AG04449 (cell line): ENCODE results near the gene LRRC74A.

Experiments
- CTCF ChIA-PET: fragments of 350-600 bp; formaldehyde crosslinking; extraction: SDS; loops from one replicate; lab custom pipeline; 2021; ENCODE audit warnings: antibody characterized with exemption; lab: Yijun Ruan, JAX
- POLR2A ChIA-PET: fragments of 400-600, 350-600 bp; formaldehyde crosslinking; extraction: SDS; loops from one replicate; lab custom pipeline; 2020; ENCODE audit warnings: antibody characterized with exemption, inconsistent platforms; lab: Yijun Ruan, JAX
- DNase-seq: peaks from one replicate; pipeline ENCODE4 v3.0.0-alpha.2; 2010; ENCODE audit warnings: low read depth, low spot score
- H3K4me3 ChIP-seq: 2 replicates; pipeline ENCODE4 v1.5.1; 2011; ENCODE audit warnings: low read depth, mild to moderate bottlenecking, control low read depth, low read length
- TF ChIP-seq, protein P1 (sequence below): IDR thresholded peaks from one replicate; pipeline ENCODE4 v1.5.1; 2011; ENCODE audit warnings: mild to moderate bottlenecking, moderate library complexity, low read length, control low read depth, inconsistent platforms; ENCODE audit not compliant: insufficient read depth; ENCODE audit errors: missing control alignments

Gene LRRC74A

DNA sequence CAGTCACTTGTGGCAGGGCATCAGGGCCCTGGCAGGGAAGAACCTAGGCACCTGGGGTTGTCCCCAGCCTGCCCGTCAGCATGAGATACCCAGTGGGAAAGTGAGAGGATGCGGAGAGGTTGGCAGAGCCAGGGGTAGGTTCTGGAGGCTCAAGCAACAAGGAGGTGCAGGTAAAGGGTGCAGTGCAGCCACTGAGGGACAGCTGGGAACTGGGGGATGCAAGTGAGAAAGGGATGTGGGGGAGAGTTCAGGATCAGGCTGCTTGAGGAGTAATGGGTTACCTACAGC is 46.2 kb upstream of the LRRC74A start:
- no peak for DNase-seq
- ChIA-PET POLR2A (interaction anchor here (0.6 kb wide), 1 partner anchor 10 kb away, joined by 3 read pairs; no protein-coding TSS in a partner anchor), CTCF (interaction anchor here (0.6 kb wide), 1 partner anchor 68 kb away, joined by 3 read pairs; no protein-coding TSS in a partner anchor)
- TF ChIP-seq, protein P1, sequence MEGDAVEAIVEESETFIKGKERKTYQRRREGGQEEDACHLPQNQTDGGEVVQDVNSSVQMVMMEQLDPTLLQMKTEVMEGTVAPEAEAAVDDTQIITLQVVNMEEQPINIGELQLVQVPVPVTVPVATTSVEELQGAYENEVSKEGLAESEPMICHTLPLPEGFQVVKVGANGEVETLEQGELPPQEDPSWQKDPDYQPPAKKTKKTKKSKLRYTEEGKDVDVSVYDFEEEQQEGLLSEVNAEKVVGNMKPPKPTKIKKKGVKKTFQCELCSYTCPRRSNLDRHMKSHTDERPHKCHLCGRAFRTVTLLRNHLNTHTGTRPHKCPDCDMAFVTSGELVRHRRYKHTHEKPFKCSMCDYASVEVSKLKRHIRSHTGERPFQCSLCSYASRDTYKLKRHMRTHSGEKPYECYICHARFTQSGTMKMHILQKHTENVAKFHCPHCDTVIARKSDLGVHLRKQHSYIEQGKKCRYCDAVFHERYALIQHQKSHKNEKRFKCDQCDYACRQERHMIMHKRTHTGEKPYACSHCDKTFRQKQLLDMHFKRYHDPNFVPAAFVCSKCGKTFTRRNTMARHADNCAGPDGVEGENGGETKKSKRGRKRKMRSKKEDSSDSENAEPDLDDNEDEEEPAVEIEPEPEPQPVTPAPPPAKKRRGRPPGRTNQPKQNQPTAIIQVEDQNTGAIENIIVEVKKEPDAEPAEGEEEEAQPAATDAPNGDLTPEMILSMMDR: no peak
- H3K4me3 ChIP-seq: no peak overlapping the region

DNA sequence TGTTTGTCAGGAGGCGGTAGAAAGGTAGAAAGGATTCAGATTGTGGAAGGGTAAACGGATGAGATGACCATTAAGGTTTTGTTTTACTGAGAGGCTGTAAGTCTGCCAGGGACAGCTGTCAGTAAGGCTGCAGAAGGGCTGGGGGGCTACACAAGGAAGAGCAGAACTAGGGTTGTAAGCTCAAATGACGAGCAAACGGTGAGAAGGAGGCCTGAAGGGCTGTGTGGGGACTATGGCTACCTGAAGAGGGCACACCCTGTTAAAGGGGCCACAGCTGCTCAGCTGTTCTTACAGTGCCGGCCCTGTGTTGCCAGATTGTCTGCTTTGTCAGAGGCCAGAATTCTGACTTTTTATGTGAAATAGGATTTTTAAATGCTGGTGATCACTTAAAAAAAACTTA is 45.8 kb upstream of the LRRC74A start:
- POLR2A ChIA-PET: no interaction called here
- CTCF ChIA-PET: interaction anchor here (0.5 to 1.6 kb wide), 2 partner anchors 71 to 314 kb away, joined by 3 to 5 read pairs; no protein-coding TSS in a partner anchor
- DNase-seq: no peak
- no peak overlapping the region for H3K4me3 ChIP-seq
- TF ChIP-seq, protein P1: no peak

DNA sequence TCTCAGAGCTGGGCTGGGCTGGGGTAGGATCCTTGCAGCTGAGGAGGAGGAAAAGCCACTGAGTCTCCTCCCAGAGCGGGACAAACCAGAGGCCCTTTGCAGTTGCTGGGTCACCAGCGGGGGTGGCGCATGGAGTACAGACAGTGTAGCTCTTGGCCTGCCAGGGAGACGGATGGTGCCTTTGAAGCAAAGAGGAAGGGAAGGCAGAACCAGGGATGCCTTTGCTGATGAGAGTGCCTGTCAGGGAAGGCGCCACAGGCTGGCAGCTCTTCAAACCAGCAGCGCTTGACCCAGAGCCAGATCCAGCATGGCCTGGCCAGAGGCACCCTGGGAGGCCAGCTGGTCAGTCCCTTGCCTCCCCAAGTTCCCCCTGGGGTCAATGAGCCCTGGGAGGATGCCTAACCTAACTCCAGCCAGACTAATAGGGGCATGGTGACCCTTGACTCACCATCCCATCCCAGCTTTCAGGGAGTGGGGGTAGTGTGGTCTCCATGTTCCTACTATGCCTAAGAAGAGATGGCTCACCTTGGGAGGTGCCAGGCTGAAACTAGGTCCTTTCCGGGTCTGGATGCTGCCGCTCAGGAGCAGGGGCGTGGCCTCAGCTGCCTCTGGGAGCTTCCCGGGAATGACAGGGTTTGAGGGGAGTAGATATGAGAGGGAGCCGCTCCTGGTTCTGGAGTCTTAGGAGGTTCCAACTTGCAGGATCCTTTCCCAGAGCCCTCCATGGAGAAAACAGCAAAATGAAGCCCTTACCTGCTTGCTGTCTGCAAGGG is 45.1 kb upstream of the LRRC74A start:
- H3K4me3 ChIP-seq: no peak overlapping the region
- CTCF ChIA-PET: interaction anchor here (0.5 to 5.4 kb wide), 4 partner anchors 9 to 313 kb away, joined by 3 to 42 read pairs (median 4); no protein-coding TSS in a partner anchor
- TF ChIP-seq, protein P1: no peak
- DNase-seq: no peak
- POLR2A ChIA-PET: no interaction called here

DNA sequence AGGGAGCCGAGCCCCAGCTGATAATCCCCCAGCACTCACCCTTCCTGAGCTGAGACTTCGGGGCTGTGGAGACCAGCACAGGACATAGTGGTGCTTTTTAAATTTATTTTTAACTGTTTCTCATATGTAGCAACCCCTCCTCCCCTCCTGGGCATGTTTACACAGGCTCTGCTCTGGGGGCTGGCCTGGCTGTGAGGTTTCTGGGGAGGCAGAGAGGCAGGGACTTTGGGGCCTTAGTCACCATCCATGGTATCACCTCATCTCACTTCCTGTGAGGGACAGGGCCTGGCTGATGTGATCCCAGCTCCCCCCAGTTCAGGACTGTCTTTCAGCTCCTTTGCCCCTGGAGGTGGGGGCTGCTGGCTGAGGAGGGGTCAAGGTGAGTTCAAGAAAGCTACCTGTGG is 44.6 kb upstream of the LRRC74A start:
- POLR2A ChIA-PET: no interaction called here
- CTCF ChIA-PET: interaction anchor here (1.2 to 5.4 kb wide), 3 partner anchors 10 to 72 kb away, joined by 3 to 42 read pairs (median 5); no protein-coding TSS in a partner anchor
- TF ChIP-seq, protein P1: no peak
- no peak for DNase-seq
- H3K4me3 ChIP-seq: no peak overlapping the region

DNA sequence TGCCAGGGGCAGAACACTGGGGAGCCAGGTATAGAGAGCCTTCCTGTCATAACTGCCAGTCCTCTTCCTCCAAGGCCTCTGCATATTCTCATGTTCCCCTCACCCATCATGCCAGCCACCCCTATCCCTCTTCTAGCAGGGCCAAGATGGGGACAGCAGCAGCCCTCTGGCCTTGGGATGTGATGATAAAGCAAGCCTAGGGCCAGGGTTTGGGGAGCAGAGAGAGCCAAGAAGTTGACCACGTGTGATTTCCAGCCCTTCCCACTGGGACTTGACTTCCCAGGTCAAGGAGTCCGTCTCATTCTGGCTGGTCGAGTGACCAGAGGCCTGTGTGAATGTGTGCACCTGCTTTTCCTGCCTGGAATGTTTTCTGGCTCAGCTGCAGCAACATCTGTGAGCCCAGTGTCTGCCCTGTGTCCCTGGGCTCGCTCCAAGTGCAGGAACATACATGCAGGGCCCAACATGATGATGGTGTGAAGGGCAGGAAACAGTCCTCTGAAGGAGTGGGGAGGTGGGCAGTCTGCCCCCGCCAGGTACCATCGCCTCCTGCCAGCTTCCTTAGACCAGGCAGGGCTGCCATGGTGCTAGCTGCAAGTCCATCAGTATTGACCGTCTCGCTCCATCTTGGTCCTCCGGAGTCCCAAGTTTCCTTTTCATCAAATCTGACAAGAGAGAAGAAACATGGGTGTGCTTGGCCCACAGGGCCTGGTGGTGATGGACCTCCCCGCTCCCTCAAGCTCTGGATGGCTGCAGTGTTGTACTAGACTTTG is 43.9 kb upstream of the LRRC74A start:
- DNase-seq: no peak
- CTCF ChIA-PET: interaction anchor here (5.4 to 6.1 kb wide), 2 partner anchors 10 to 71 kb away, joined by 42 to 77 read pairs; no protein-coding TSS in a partner anchor
- TF ChIP-seq, protein P1: no peak
- POLR2A ChIA-PET: no interaction called here
- H3K4me3 ChIP-seq: no peak overlapping the region
